ENCODE results near the gene PRR19. TPM values are rescaled to one million over a fixed set of nuclear protein-coding genes. Genes with fewer than 3 reads are reported as not detected.
A peak's percentile ranks its signal among the peaks of the same experiment; 100 is the strongest.

PRR19 gene
- polyA plus RNA-seq, 3 donors from 2014 or later = 0.16 TPM; not detected in 2

- Mint-ChIP-seq H3K36me3 (peaks cover 0 to 13% (median 8%) of the 10 kb centered on the region in 3 donors), H3K4me1 (peaks cover 35 to 46% of the 10 kb centered on the region in 2 donors), H3K27me3 (ENCODE audit: low read depth in 3 of 3) (peaks cover 5 to 9% (median 7%) of the 10 kb centered on the region in 3 donors), H3K9me3 (no peaks in the 10 kb centered on the region), H3K27ac (no peak overlapping the region), H3K4me3 (no peak overlapping the region)
- DNase-seq = no peak
These were observed 26.8 kb upstream of the PRR19 start for GRCh38 chr19:42275103-42275502.

- Mint-ChIP-seq H3K9me3 (no peaks in the 10 kb centered on the region), H3K4me3 (no peak overlapping the region), H3K27me3 (ENCODE audit: low read depth in 3 of 3) (peaks cover 5 to 8% (median 7%) of the 10 kb centered on the region in 3 donors), H3K4me1 (peaks cover 35 to 42% of the 10 kb centered on the region in 2 donors), H3K27ac (no peak overlapping the region), H3K36me3 (peaks cover 0 to 13% (median 8%) of the 10 kb centered on the region in 3 donors)
- DNase-seq = no peak
These were observed 26.4 kb upstream of the PRR19 start for GRCh38 chr19:42275517-42275916.

DNA sequence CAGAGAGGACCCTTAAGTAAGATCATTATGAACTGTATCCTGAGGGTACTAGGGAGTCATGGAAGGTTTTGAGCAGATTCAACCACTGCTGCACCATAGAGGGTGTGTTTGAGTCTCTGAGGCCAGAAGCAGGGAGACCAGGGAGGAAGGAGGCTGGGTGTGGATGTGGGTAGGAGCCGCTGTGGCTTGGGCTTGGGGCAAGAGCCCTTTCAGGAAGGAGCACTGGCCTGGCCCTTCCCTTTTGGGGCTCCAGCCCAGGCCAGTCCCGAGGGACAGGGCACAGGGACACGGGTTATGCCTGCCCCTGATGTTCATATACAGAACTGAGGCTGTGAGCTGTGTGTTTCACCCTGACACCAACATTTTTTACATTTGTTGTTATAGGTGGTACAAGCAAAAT, 25.6 kb upstream of the PRR19 start:
- no peak for DNase-seq
- no peaks in the 10 kb centered on the region for H3K9me3 Mint-ChIP-seq
- H3K4me3 Mint-ChIP-seq = peak overlapping the region in 1 of 5 donors; percentile 41
- H3K4me1 Mint-ChIP-seq = peaks cover 35 to 37% of the 10 kb centered on the region in 2 donors
- H3K27ac Mint-ChIP-seq = peak overlapping the region in 4 of 6 donors; percentile 58 to 70 (median 64)
- peaks cover 5 to 7% (median 6%) of the 10 kb centered on the region in 3 donors for H3K27me3 Mint-ChIP-seq (ENCODE audit: low read depth in 3 of 3)
- H3K36me3 Mint-ChIP-seq = peaks cover 0 to 13% (median 8%) of the 10 kb centered on the region in 3 donors

DNA sequence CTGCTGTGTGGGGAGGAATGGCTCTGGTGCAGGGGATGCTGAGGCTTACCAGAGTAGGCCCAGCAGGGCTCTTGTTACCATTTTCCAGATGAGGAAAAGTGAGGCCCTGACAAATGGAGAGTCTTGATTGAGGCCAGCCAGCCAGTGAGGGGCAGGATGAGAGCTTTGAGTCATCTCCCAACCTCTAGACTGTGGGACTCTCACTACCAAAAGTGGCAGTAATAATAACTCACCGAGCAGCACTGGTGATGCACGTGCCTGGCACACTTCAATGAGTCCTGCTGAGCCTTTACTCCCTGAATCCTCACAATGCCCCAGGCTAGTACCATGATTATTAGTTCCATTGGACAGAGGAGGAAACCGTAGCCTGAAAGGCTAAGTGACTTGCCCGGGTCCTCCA, 25.1 kb upstream of the PRR19 start:
- no peak overlapping the region for H3K4me3 Mint-ChIP-seq
- peaks cover 34 to 35% of the 10 kb centered on the region in 2 donors for H3K4me1 Mint-ChIP-seq
- H3K27ac Mint-ChIP-seq = peak overlapping the region in 1 of 6 donors; percentile 34
- no peak for DNase-seq
- peaks cover 0 to 13% (median 8%) of the 10 kb centered on the region in 3 donors for H3K36me3 Mint-ChIP-seq
- H3K9me3 Mint-ChIP-seq = no peaks in the 10 kb centered on the region
- peaks cover 5 to 6% (median 6%) of the 10 kb centered on the region in 3 donors for H3K27me3 Mint-ChIP-seq (ENCODE audit: low read depth in 3 of 3)

DNA sequence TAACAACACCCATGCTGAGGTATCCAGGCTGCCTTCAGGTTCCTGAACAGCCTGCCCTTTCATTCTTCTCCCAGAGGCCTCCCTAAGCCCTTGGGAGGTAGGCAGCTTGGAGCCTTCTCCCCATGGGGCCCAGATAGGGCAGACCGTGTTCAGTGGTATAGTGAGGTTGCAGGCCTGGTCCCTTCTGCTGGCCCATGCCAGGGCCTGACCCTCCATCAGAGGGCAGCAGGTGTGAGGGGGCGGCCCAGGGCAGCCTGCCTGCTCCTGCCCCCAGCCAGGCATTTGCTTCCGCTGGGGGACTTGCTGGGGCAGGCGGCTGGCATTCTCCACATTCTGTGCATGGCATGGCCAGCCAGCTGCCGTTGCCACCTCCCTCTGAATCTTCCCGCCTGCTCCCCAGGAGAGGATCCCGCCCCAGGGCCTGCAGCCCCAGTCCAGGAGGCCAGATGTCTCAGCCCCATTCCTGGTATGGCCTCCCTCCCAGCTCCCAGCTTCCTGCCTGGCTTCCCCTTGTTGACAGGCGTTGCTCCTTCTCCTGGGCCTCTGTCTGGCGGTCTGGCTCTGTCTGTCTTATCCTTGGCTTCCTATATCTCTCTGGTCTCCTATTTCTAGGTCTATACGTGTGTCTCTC, 24.0 kb upstream of the PRR19 start:
- DNase-seq = no peak
- Mint-ChIP-seq H3K4me1 (peaks cover 34 to 35% of the 10 kb centered on the region in 2 donors), H3K4me3 (peak overlapping the region in 1 of 5 donors; percentile 46), H3K9me3 (no peaks in the 10 kb centered on the region), H3K36me3 (peaks cover 0 to 13% (median 8%) of the 10 kb centered on the region in 3 donors), H3K27ac (peak overlapping the region; percentile 17 to 96 (median 58)), H3K27me3 (ENCODE audit: low read depth in 3 of 3) (peaks cover 6 to 8% (median 8%) of the 10 kb centered on the region in 3 donors)

GRCh38 chr19:42278452-42279154, 23.3 kb upstream of the PRR19 start:
- peaks cover 34 to 35% of the 10 kb centered on the region in 2 donors for H3K4me1 Mint-ChIP-seq

DNA sequence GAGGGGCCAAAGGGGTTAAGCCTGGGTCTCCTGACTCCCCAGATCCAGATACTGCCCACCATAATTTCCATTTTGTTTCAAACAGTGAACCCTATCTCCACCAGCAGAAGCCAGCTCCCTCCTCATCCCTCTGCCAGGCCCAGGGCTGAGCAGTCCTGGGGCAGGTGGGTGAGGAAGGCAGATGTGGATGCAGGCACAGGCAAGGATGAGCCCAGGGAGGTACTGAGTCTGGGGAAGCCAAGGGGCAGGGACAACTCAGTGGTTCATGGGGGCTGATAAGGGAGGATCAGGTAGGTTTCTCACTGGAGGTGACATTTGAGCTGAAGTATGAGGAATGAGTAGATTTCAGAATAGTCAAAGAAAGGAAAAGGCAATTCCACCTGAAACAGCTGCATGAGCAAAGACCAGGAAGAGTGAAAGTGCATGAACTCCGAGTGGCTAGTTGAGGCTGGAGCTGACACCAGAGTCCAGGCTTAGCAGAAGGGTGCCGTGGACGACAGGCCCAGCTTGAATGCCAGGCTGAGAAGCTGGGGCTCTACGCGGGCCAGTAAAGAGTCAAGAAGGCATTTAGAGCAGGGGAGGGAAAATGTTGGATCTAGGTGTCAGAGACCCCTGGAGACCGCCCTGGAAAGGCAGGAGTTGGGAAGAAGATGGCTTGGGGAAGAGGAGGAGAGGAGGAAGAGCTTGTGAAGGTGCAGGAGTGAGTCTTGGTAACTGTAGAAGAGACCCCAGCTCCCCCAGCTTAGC, 22.6 kb upstream of the PRR19 start:
- no peak for DNase-seq
- Mint-ChIP-seq H3K27me3 (ENCODE audit: low read depth in 3 of 3) (peaks cover 6 to 8% (median 8%) of the 10 kb centered on the region in 3 donors), H3K4me3 (peak overlapping the region; percentile 86 to 98 (median 95)), H3K36me3 (peaks cover 0 to 13% (median 8%) of the 10 kb centered on the region in 3 donors), H3K4me1 (peaks cover 34 to 35% of the 10 kb centered on the region in 2 donors), H3K9me3 (no peaks in the 10 kb centered on the region), H3K27ac (peak overlapping the region; percentile 93 to 97 (median 95))

More at GRCh38 chr19:42278452-42279154, 23.3 kb upstream of the PRR19 start:
- Mint-ChIP-seq H3K36me3 (peaks cover 0 to 13% (median 8%) of the 10 kb centered on the region in 3 donors), H3K9me3 (no peaks in the 10 kb centered on the region), H3K27me3 (ENCODE audit: low read depth in 3 of 3) (peaks cover 6 to 8% (median 8%) of the 10 kb centered on the region in 3 donors), H3K4me3 (peak overlapping the region; percentile 86 to 98 (median 95)), H3K27ac (peak overlapping the region; percentile 22 to 97 (median 93))
- DNase-seq = no peak

GRCh38 chr19:42279902-42280814, 21.8 kb upstream of the PRR19 start:
- peaks cover 11 to 13% (median 13%) of the 10 kb centered on the region in 3 donors for H3K27me3 Mint-ChIP-seq (ENCODE audit: low read depth in 3 of 3)
- peak; percentile 83 to 86 (median 85) for DNase-seq
- peak overlapping the region; percentile 86 to 98 (median 95) for H3K4me3 Mint-ChIP-seq
- peaks cover 35% of the 10 kb centered on the region in 2 donors for H3K4me1 Mint-ChIP-seq
- H3K9me3 Mint-ChIP-seq = no peaks in the 10 kb centered on the region
- peaks cover 0 to 8% (median 7%) of the 10 kb centered on the region in 3 donors for H3K36me3 Mint-ChIP-seq
- peak overlapping the region; percentile 93 to 97 (median 95) for H3K27ac Mint-ChIP-seq

- peaks cover 11 to 14% (median 13%) of the 10 kb centered on the region in 3 donors for H3K27me3 Mint-ChIP-seq (ENCODE audit: low read depth in 3 of 3)
- no peaks in the 10 kb centered on the region for H3K9me3 Mint-ChIP-seq
- H3K4me3 Mint-ChIP-seq = peak overlapping the region in 3 of 5 donors; percentile 12 to 69 (median 38)
- H3K27ac Mint-ChIP-seq = peak overlapping the region in 4 of 6 donors; percentile 17 to 96 (median 63)
- H3K36me3 Mint-ChIP-seq = peaks cover 0 to 8% (median 5%) of the 10 kb centered on the region in 3 donors
- H3K4me1 Mint-ChIP-seq = peaks cover 39% of the 10 kb centered on the region in 2 donors
- no peak for DNase-seq
These were observed 21.2 kb upstream of the PRR19 start for GRCh38 chr19:42280815-42281145.

- no peaks in the 10 kb centered on the region for H3K9me3 Mint-ChIP-seq
- peak overlapping the region; percentile 51 to 74 (median 64) for H3K4me3 Mint-ChIP-seq
- H3K36me3 Mint-ChIP-seq = peaks cover 0 to 4% (median 0%) of the 10 kb centered on the region in 3 donors
- H3K27ac Mint-ChIP-seq = peak overlapping the region in 3 of 6 donors; percentile 89 to 94 (median 92)
- DNase-seq = peak; percentile 26 to 39 (median 30)
- H3K27me3 Mint-ChIP-seq (ENCODE audit: low read depth in 3 of 3) = peaks cover 11 to 14% (median 13%) of the 10 kb centered on the region in 3 donors
- peaks cover 39% of the 10 kb centered on the region in 2 donors for H3K4me1 Mint-ChIP-seq
These were observed 20.6 kb upstream of the PRR19 start for GRCh38 chr19:42281146-42281826.

DNA sequence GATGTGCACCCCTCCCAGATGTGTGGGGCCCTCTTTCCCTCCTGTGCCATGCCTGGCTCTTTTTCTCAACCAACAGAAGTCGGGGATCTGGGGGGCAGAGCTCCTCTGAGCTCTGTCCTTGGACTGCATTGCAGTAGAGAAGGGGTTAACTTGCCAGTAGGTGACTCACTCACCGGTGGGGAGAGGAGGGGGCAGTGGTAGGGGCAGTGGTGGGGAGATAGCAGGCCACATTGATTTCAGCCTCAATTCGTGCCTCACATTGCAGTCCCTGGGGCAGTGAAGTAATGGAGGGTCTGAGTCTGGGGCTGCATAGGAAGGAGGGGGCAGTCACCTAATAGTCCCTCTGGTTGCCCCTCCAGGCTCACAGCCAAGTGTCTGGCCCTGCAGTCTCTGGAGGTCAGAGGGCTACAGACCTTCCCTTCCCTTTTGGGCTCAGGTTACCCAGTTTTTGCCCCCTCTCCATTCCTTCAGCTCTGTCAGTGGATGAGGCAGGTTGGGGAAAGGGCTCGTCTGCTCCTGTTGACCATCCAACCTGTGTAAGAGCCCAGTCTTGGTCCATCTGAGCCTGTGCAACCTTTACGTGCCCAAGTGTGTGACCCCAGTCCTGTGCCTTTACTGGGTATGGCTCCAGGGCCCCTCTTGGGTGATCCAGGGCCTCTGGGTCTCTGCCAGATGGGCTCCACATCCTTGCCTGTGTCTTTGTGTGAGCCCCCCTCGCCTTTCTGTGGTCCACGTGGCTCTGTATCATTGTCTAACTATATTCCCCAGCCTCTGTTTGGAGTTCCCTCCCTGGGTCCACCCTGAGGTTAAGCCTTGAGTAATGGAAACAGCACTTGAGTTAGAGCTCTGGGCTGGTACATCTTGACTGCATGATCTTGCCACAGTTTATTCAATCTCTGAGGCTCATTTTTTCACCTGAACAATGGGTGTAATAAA, 19.8 kb upstream of the PRR19 start:
- no peak overlapping the region for H3K27ac Mint-ChIP-seq
- no peaks in the 10 kb centered on the region for H3K9me3 Mint-ChIP-seq
- H3K4me3 Mint-ChIP-seq = peak overlapping the region; percentile 40 to 74 (median 59)
- H3K4me1 Mint-ChIP-seq = peaks cover 38 to 40% of the 10 kb centered on the region in 2 donors
- no peak for DNase-seq
- H3K36me3 Mint-ChIP-seq = peaks cover 0 to 4% (median 0%) of the 10 kb centered on the region in 3 donors
- H3K27me3 Mint-ChIP-seq (ENCODE audit: low read depth in 3 of 3) = peaks cover 11 to 14% (median 13%) of the 10 kb centered on the region in 3 donors
